Transverse colon (tissue), 4 donors: ENCODE data around the gene ENPP6. TPM values are rescaled to one million over a fixed set of nuclear protein-coding genes. Genes with fewer than 3 reads are reported as not detected.

Source experiments
- DNase-seq: peaks from one replicate; pipeline ENCODE4 v3.0.0-alpha.2; 2019
- H3K27ac ChIP-seq, 4 donors: fragments of 200-600 bp; sonication (generic); 2 replicates each; pipeline ENCODE4 v1.5.1; 2016 to 2018; ENCODE audit warnings: inconsistent platforms in 4 of 4
- H3K27me3 ChIP-seq: fragments of 200-600 bp; sonication (generic); 2 replicates; pipeline ENCODE4 v1.5.1; 2017; ENCODE audit warnings: inconsistent platforms
- H3K36me3 ChIP-seq, 4 donors: fragments of 200-600 bp; sonication (generic); 2 replicates each; pipeline ENCODE4 v1.5.1; 2017 to 2019; ENCODE audit warnings: inconsistent platforms in 4 of 4
- H3K4me1 ChIP-seq, 4 donors: fragments of 200-600 bp; sonication (generic); 2 replicates each; pipeline ENCODE4 v1.5.1; 2017 to 2020; ENCODE audit warnings: inconsistent platforms in 4 of 4
- H3K4me3 ChIP-seq, 4 donors: fragments of 200-600 bp; sonication (generic); 1 replicate in 1 of 4; 2 replicates in 3 of 4; pipeline versions ENCODE4 v1.5.1 to v1.6.1; 2017 to 2019; ENCODE audit warnings: inconsistent platforms in 4 of 4
- H3K9me3 ChIP-seq, 2 donors: fragments of 200-600 bp; sonication (generic); 2 replicates each; pipeline ENCODE4 v1.5.1; 2017 to 2019; ENCODE audit warnings: inconsistent platforms in 2 of 2
- CTCF ChIP-seq, 5 experiments: fragments of 200-600 bp in 3 of 5; fragments of 450-650 bp in 2 of 5; sonication (generic) in 3 of 5; IDR thresholded peaks; 1 replicate in 2 of 5; 2 replicates in 3 of 5; pipeline ENCODE4 v1.5.1; 2016 to 2017; ENCODE audit warnings: antibody characterized with exemption in 5 of 5, inconsistent platforms in 3 of 5, mild to moderate bottlenecking in 2 of 5, moderate library complexity in 1 of 5
- EP300 ChIP-seq: sonication (generic); formaldehyde crosslinking; IDR thresholded peaks from one replicate; pipeline ENCODE4 v1.6.1; 2017; ENCODE audit warnings: antibody characterized with exemption, low read depth
- POLR2A ChIP-seq: fragments of 450-650 bp; IDR thresholded peaks from one replicate; pipeline ENCODE4 v1.6.1; 2016; ENCODE audit warnings: antibody characterized with exemption, mild to moderate bottlenecking, moderate library complexity
- POLR2AphosphoS5 ChIP-seq, 3 donors: sonication (generic); formaldehyde crosslinking; IDR thresholded peaks; one replicate each; pipeline ENCODE4 v1.6.1; 2016; ENCODE audit warnings: antibody characterized with exemption in 3 of 3
- WGBS, 2 donors: methylation state at CpG; one replicate each; pipeline ENCODE4 v1.1.5; 2018; ENCODE audit warnings: low coverage in 1 of 2; 5-methylcytosine and 5-hydroxymethylcytosine counted together
- in situ Hi-C, 4 donors: fragments of 200-750 bp; cut with MboI; loops; one replicate each; pipeline versions ENCODE4 v1.15.0 to v1.15.1; 2017; ENCODE audit warnings: low sequenced_read_pairs in 3 of 4, low pct_ligation_motif_present in 1 of 4, low pct_unique_long_range_greater_than_20kb in 1 of 4
- intact Hi-C: fragments of 100-400 bp; cut with DNase I; formaldehyde crosslinking; loops from one replicate; pipeline ENCODE4 v1.15.1; 2023; ENCODE audit warnings: low total_unique reads
- total RNA-seq, 4 donors: library from RNA; depleted of rRNA; stranded (reverse); fragments of >200 nt; gene quantifications; one replicate each; pipeline ENCODE4 v1.1.0, GENCODE V29; 2016

ENPP6 gene
- under 1 TPM in 2 of 4 donors, not detected in 2; 0.14 to 0.64 TPM for total RNA-seq

GRCh38 chr4:184217634-184218033, at the start of gene ENPP6:
Gene ENPP6 (minus strand): TSS chr4:184217873. CDS start chr4:184217819, 54 bp downstream.
- WGBS, 2 donors, result 74% methylated on average over 8 of the region's 8 CpGs; no CpG with 5 or more reads in 1 of the 2 donors
- no peak for TF ChIP-seq POLR2A
- TF ChIP-seq POLR2AphosphoS5 (IDR thresholded peaks at IDR 0.05), result no peak
- TF ChIP-seq CTCF (IDR thresholded peaks at IDR 0.05), result no peak
- TF ChIP-seq EP300, result no peak
- Histone ChIP-seq H3K4me1 (no peaks in the 10 kb centered on the region), H3K9me3 (no peaks in the 10 kb centered on the region), H3K4me3 (no peak within 1 kb of the TSS), H3K27ac (no peak within 1 kb of the TSS), H3K27me3 (no peaks in the 10 kb centered on the region), H3K36me3 (no peaks in the 10 kb centered on the region)
- intact Hi-C loops (no loop called here), in situ Hi-C loops (no loop called here)
- DNase-seq, result no peak

GRCh38 chr4:184267206-184267608, 49.5 kb upstream of the ENPP6 start:
- in situ Hi-C loops, result loop anchor here in 3 of 4 donors (5.0 to 25.0 kb wide), 4 partner anchors 270 to 370 kb away; partner anchors contain the start of genes CASP3 (in 1 of the 3) and PRIMPOL (in 1 of the 3)
- intact Hi-C loops, result loop anchor here (10.0 kb wide), 2 partner anchors 208 to 968 kb away; partner anchors contain the start of gene IRF2
- Histone ChIP-seq H3K36me3 (no peaks in the 10 kb centered on the region), H3K9me3 (no peaks in the 10 kb centered on the region), H3K4me1 (peaks cover 0 to 5% (median 0%) of the 10 kb centered on the region in 4 donors), H3K4me3 (no peak overlapping the region), H3K27ac (peak overlapping the region in 3 of 4 donors; percentile 64 to 72 (median 68)), H3K27me3 (no peaks in the 10 kb centered on the region)
- WGBS, 2 donors, result 47% methylated on average over 1 of the region's 1 CpG; no CpG with 5 or more reads in 1 of the 2 donors
- DNase-seq, result no peak
- no peak for TF ChIP-seq POLR2A
- no peak for TF ChIP-seq POLR2AphosphoS5 (IDR thresholded peaks at IDR 0.05)
- TF ChIP-seq CTCF (IDR thresholded peaks at IDR 0.05), result no peak
- no peak for TF ChIP-seq EP300

GRCh38 chr4:184265546-184266351, 48.1 kb upstream of the ENPP6 start:
- H3K4me3 ChIP-seq, result no peak overlapping the region
- peak; percentile 49 for DNase-seq
- peak overlapping the region; percentile 41 to 72 (median 56) for H3K27ac ChIP-seq
- peaks cover 0 to 5% (median 0%) of the 10 kb centered on the region in 4 donors for H3K4me1 ChIP-seq
- no peaks in the 10 kb centered on the region for H3K27me3 ChIP-seq
- intact Hi-C loops (loop anchor here (10.0 kb wide), 2 partner anchors 209 to 969 kb away; partner anchors contain the start of gene IRF2), in situ Hi-C loops (loop anchor here in 3 of 4 donors (5.0 to 25.0 kb wide), 4 partner anchors 272 to 372 kb away; partner anchors contain the start of genes CASP3 (in 1 of the 3) and PRIMPOL (in 1 of the 3))
- H3K9me3 ChIP-seq, result no peaks in the 10 kb centered on the region
- no peaks in the 10 kb centered on the region for H3K36me3 ChIP-seq
- peak in 1 of 3 donors; percentile 34 for TF ChIP-seq POLR2AphosphoS5 (IDR thresholded peaks at IDR 0.05)
- no peak for TF ChIP-seq POLR2A
- 70 to 72% methylated on average over 12 to 16 of the region's 16 CpGs for WGBS, 2 donors

GRCh38 chr4:184263910-184264732, 46.4 kb upstream of the ENPP6 start:
- TF ChIP-seq POLR2A (no peak), CTCF (IDR thresholded peaks at IDR 0.05) (peak; percentile 89 to 97 (median 96)), EP300 (no peak), POLR2AphosphoS5 (IDR thresholded peaks at IDR 0.05) (peak in 1 of 3 donors; percentile 41)
- DNase-seq, result peak; percentile 96
- H3K4me3 ChIP-seq, result no peak overlapping the region
- H3K27ac ChIP-seq, result peak overlapping the region in 1 of 4 donors; percentile 14
- H3K9me3 ChIP-seq, result no peaks in the 10 kb centered on the region
- no peaks in the 10 kb centered on the region for H3K36me3 ChIP-seq
- H3K27me3 ChIP-seq, result no peaks in the 10 kb centered on the region
- in situ Hi-C loops (loop anchor here in 3 of 4 donors (10.0 to 25.0 kb wide), 3 partner anchors 273 to 373 kb away; partner anchors contain the start of genes CASP3 (in 1 of the 3) and PRIMPOL (in 1 of the 3)), intact Hi-C loops (loop anchor here (5.0 to 10.0 kb wide), 3 partner anchors 211 to 971 kb away; partner anchors contain the start of gene IRF2)
- 5 to 19% methylated on average over 11 to 19 of the region's 19 CpGs for WGBS, 2 donors
- peaks cover 0 to 5% (median 0%) of the 10 kb centered on the region in 4 donors for H3K4me1 ChIP-seq
